SK-N-SH treated with all-trans-retinoic acid at 6 μM for 48 hours (cell line): ENCODE results near the gene CBX5.

Experiments used
- RARB ChIP-seq: fragments of 250-450 bp; sonication (Bioruptor Pico); IDR thresholded peaks from 2 replicates; pipeline ENCODE4 v1.8.0; 2021; ENCODE audit warnings: mild to moderate bottlenecking, moderate library complexity
- TCF4 ChIP-seq: fragments of 250-450 bp; sonication (Bioruptor Pico); IDR thresholded peaks from 2 replicates; pipeline ENCODE4 v1.8.0; 2021; ENCODE audit warnings: mild to moderate bottlenecking, moderate library complexity, borderline replicate concordance
- ZC3H10 ChIP-seq: fragments of 250-450 bp; sonication (Bioruptor Pico); IDR thresholded peaks from 2 replicates; pipeline ENCODE4 v1.5.1; 2021; ENCODE audit warnings: mild to moderate bottlenecking, moderate library complexity
- ZNF565 ChIP-seq: fragments of 450-650 bp; formaldehyde crosslinking; conservative IDR thresholded peaks from 2 replicates; pipeline ENCODE4 v1.5.0; 2020; ENCODE audit warnings: low read depth, mild to moderate bottlenecking, moderate library complexity

- TF ChIP-seq ZC3H10 (CRISPR knock-in tag) (no peak), TCF4 (CRISPR knock-in tag) (no peak), RARB (CRISPR knock-in tag) (no peak), ZNF565 (CRISPR knock-in tag) (no peak)
Measured at GRCh38 chr12:54206791-54207190, 73.1 kb downstream of the CBX5 start.
